Stomach (tissue), 9 donors: ENCODE results near the gene GPBP1. TPM values are rescaled to one million over a fixed set of nuclear protein-coding genes. Genes with fewer than 3 reads are reported as not detected.

Experiments used
- DNase-seq, 2 donors: peaks; one replicate each; pipeline versions ENCODE4 v3.0.0 to v3.0.0-alpha.2; 2013 to 2019
- H3K27ac ChIP-seq, 5 donors: fragments of 200-600 bp in 4 of 5; sonication (generic) in 4 of 5; one replicate each; pipeline ENCODE4 v1.5.1; 2013 to 2019; ENCODE audit warnings: mild to moderate bottlenecking in 1 of 5, moderate library complexity in 1 of 5
- H3K27me3 ChIP-seq, 3 donors: fragments of 200-600 bp; sonication (generic); one replicate each; pipeline ENCODE4 v1.5.1; 2017 to 2019; ENCODE audit warnings: mixed run types in 1 of 3
- H3K36me3 ChIP-seq, 4 donors: fragments of 200-600 bp; sonication (generic); 1 replicate in 3 of 4; 2 replicates in 1 of 4; pipeline ENCODE4 v1.5.1; 2016 to 2019
- H3K4me1 ChIP-seq, 4 donors: fragments of 200-600 bp; sonication (generic); one replicate each; pipeline ENCODE4 v1.5.1; 2016 to 2019
- H3K4me3 ChIP-seq, 4 donors: fragments of 200-600 bp; sonication (generic) in 3 of 4; one replicate each; pipeline ENCODE4 v1.5.1; 2016 to 2019; ENCODE audit warnings: mild to moderate bottlenecking in 1 of 4
- H3K9me3 ChIP-seq, 4 donors: fragments of 200-600 bp; sonication (generic); one replicate each; pipeline ENCODE4 v1.5.1; 2016 to 2019
- CTCF ChIP-seq, 7 experiments: fragments of 450-650 bp in 4 of 7; fragments of 200-600 bp in 3 of 7; sonication (generic) in 3 of 7; IDR thresholded peaks; one replicate each; pipeline ENCODE4 v1.5.1; 2016 to 2019; ENCODE audit warnings: antibody characterized with exemption in 7 of 7, control low read depth in 2 of 7, mild to moderate bottlenecking in 1 of 7
- EP300 ChIP-seq: sonication (generic); formaldehyde crosslinking; IDR thresholded peaks from one replicate; pipeline ENCODE4 v1.6.1; 2017; ENCODE audit warnings: antibody characterized with exemption
- POLR2A ChIP-seq, 4 donors: fragments of 450-650 bp; IDR thresholded peaks; one replicate each; pipeline ENCODE4 v1.6.1; 2016; ENCODE audit warnings: antibody characterized with exemption in 4 of 4, control low read depth in 2 of 4, mild to moderate bottlenecking in 1 of 4, moderate library complexity in 1 of 4
- POLR2AphosphoS5 ChIP-seq, 3 donors: sonication (generic); formaldehyde crosslinking; IDR thresholded peaks; one replicate each; pipeline ENCODE4 v1.6.1; 2016; ENCODE audit warnings: antibody characterized with exemption in 3 of 3
- WGBS, 5 donors: extraction: QIAGEN DNeasy Blood & Tissue Kit in 3 of 5; methylation state at CpG; one replicate each; pipeline versions ENCODE4 v1.1.5 to v1.1.7; 2013 to 2018; 5-methylcytosine and 5-hydroxymethylcytosine counted together
- intact Hi-C: fragments of 100-400 bp; cut with DNase I; formaldehyde crosslinking; loops from one replicate; pipeline ENCODE4 v1.15.1; 2023; ENCODE audit warnings: low total_unique reads
- polyA plus RNA-seq, 3 donors: library from polyadenylated mRNA; stranded (reverse); fragments of 200-250 nt; gene quantifications; one replicate each; pipeline ENCODE4 v1.2.3, GENCODE V29; 2013
- total RNA-seq, 5 donors: library from RNA; depleted of rRNA; stranded (reverse); fragments of >200 nt; gene quantifications; one replicate each; pipeline versions ENCODE4 v1.1.0 to v1.2.3, GENCODE V29; 2014 to 2016
- donor health status: healthy with polysubstance abuse.
- donor health status: Bipolar disorder and iron deficiency.
- donor health status: healthy.

GPBP1 gene
- total and polyA plus RNA-seq, 8 donors, result 29.8 to 155 (median 54.6) TPM

DNA sequence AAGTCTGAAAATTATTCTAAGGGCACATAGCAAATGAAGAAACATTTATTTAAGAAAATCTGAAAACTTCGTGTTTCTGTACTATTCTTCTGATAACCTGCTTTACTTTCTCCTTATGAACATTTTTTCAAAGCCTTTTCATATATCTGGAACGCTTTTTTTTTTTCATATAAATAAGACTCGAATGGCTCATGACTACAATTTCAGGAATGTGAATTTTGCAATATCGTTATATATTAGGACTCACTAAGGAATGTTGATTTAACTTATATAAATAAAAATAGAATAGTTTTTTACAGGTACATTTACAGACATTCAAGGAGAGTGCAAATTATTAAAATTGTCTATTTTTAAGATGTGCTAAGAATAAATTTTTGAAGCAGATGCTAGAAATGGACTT lies 42.9 kb downstream of the GPBP1 start:
- peaks cover 0 to 42% (median 36%) of the 10 kb centered on the region in 4 donors for H3K36me3 ChIP-seq
- no peak for DNase-seq
- intact Hi-C loops, result loop anchor here (5.0 to 10.0 kb wide), 2 partner anchors 269 to 312 kb away; partner anchors contain the start of gene SETD9
- H3K4me3 ChIP-seq, result no peak overlapping the region
- H3K9me3 ChIP-seq, result no peaks in the 10 kb centered on the region
- H3K27me3 ChIP-seq, result no peaks in the 10 kb centered on the region
- TF ChIP-seq CTCF (IDR thresholded peaks at IDR 0.05) (no peak), POLR2AphosphoS5 (IDR thresholded peaks at IDR 0.05) (no peak), EP300 (no peak), POLR2A (IDR thresholded peaks at IDR 0.05) (no peak)
- 54 to 69% (median 69%) methylated on average over 4 of the region's 4 CpGs for WGBS, 5 donors
- peaks cover 0 to 57% (median 25%) of the 10 kb centered on the region in 4 donors for H3K4me1 ChIP-seq
- H3K27ac ChIP-seq, result no peak overlapping the region

GRCh38 chr5:57219386-57219785 lies 45.5 kb downstream of the GPBP1 start:
- TF ChIP-seq POLR2AphosphoS5 (IDR thresholded peaks at IDR 0.05), result no peak
- TF ChIP-seq CTCF (IDR thresholded peaks at IDR 0.05), result no peak
- TF ChIP-seq EP300, result no peak
- TF ChIP-seq POLR2A (IDR thresholded peaks at IDR 0.05), result no peak
- intact Hi-C loops, result loop anchor here (5.0 to 10.0 kb wide), 2 partner anchors 272 to 315 kb away; partner anchors contain the start of gene SETD9
- Histone ChIP-seq H3K9me3 (no peaks in the 10 kb centered on the region), H3K27me3 (no peaks in the 10 kb centered on the region), H3K27ac (peak overlapping the region in 2 of 5 donors; percentile 16 to 24), H3K4me3 (no peak overlapping the region), H3K36me3 (peaks cover 0 to 40% (median 34%) of the 10 kb centered on the region in 4 donors), H3K4me1 (peaks cover 0 to 67% (median 20%) of the 10 kb centered on the region in 4 donors)
- peak in 1 of 2 donors; percentile 34 for DNase-seq
- 43 to 61% (median 51%) methylated on average over 4 of the region's 4 CpGs for WGBS, 5 donors

GRCh38 chr5:57221049-57221568 lies 47.2 kb downstream of the GPBP1 start:
- Histone ChIP-seq H3K27me3 (no peaks in the 10 kb centered on the region), H3K36me3 (peaks cover 0 to 34% (median 23%) of the 10 kb centered on the region in 4 donors), H3K4me1 (peaks cover 0 to 57% (median 15%) of the 10 kb centered on the region in 4 donors), H3K9me3 (no peaks in the 10 kb centered on the region), H3K4me3 (no peak overlapping the region), H3K27ac (peak overlapping the region in 1 of 5 donors; percentile 8)
- intact Hi-C loops, result no loop called here
- 82 to 88% (median 84%) methylated on average over 2 of the region's 2 CpGs for WGBS, 5 donors
- no peak for TF ChIP-seq EP300
- no peak for TF ChIP-seq POLR2A (IDR thresholded peaks at IDR 0.05)
- peak in 5 of 7 experiments; percentile 83 to 96 (median 90) for TF ChIP-seq CTCF (IDR thresholded peaks at IDR 0.05)
- TF ChIP-seq POLR2AphosphoS5 (IDR thresholded peaks at IDR 0.05), result no peak
- DNase-seq, result peak in 1 of 2 donors; percentile 86

DNA sequence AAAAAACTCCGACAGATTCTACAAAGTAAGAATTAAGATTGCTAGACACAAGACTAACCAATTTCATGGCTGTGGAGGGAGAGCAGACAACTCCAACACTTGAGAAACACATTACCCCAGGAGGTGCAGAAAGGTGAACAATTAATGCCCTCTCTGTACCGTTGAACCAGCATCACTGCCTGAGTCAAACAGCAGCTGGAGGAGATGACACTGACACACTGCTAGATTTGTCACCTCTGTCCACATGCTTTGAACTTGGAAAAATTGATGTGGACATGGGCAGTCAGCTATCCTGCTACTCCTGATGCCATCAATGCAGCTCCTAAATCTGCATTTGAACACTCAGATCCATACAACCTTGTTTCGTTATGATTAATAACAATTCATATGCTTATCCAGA lies 51.7 kb downstream of the GPBP1 start:
- no peaks in the 10 kb centered on the region for H3K27me3 ChIP-seq
- intact Hi-C loops, result no loop called here
- no peaks in the 10 kb centered on the region for H3K9me3 ChIP-seq
- peaks cover 0 to 26% (median 9%) of the 10 kb centered on the region in 4 donors for H3K36me3 ChIP-seq
- no peak overlapping the region for H3K4me3 ChIP-seq
- peaks cover 0 to 21% (median 6%) of the 10 kb centered on the region in 4 donors for H3K4me1 ChIP-seq
- WGBS, 5 donors, result 73 to 88% (median 82%) methylated on average over 3 of the region's 3 CpGs
- H3K27ac ChIP-seq, result no peak overlapping the region
- DNase-seq, result no peak
- TF ChIP-seq EP300 (no peak), CTCF (IDR thresholded peaks at IDR 0.05) (no peak), POLR2A (IDR thresholded peaks at IDR 0.05) (no peak), POLR2AphosphoS5 (IDR thresholded peaks at IDR 0.05) (no peak)
